ENCODE measurements around the gene MYL12A.

Gene MYL12A

DNA sequence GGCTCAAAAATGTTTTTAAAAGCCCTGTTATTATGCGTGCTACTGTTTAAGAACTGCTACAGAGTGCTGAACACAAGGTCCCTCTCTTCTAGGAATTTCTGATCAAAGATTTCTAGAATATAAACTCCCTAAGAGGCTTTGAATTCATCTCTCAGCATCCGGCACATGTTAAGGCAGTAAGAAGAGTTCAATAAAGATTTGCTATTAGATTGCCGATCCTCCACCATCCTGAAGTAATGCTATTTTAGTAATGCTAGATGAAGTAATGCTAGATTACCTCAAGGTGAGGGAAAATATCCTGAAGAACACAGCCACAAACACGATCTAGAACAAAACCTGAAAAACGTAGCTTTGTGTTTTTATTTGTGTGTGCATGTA is 13.4 kb downstream of the MYL12A start:
- Histone ChIP-seq H3K27ac (ENCODE audit: low read depth, low read length) (peak overlapping the region; percentile 95), H3K56ac (ENCODE audit: low read length) (peak overlapping the region; percentile 96), H3K4me1 (ENCODE audit: control insufficient read depth, low read depth, low read length) (peaks cover 11% of the 10 kb centered on the region), H2BK5ac (ENCODE audit: low read length) (no peak overlapping the region), H2AK5ac (ENCODE audit: low read length) (no peak overlapping the region), H3K18ac (ENCODE audit: low read length) (no peak overlapping the region), H3K4me3 (ENCODE audit: low read length) (peak overlapping the region; percentile 74), H3K79me1 (ENCODE audit: low read length) (peaks cover 2% of the 10 kb centered on the region), H3K9ac (ENCODE audit: low read length) (peak overlapping the region; percentile 94), H3K27me3 (ENCODE audit: insufficient read depth, low read length, poor library complexity) (no peaks in the 10 kb centered on the region), H2BK15ac (replicated peaks; ENCODE audit: low read depth) (no peak overlapping the region), H3K36me3 (ENCODE audit: control insufficient read depth, insufficient read depth, low read length) (no peaks in the 10 kb centered on the region), H4K5ac (ENCODE audit: low read length) (peak overlapping the region; percentile 26), H4K8ac (ENCODE audit: low read depth, low read length) (no peak overlapping the region), H3K23ac (ENCODE audit: low read length) (no peak overlapping the region), H3K4ac (ENCODE audit: low read depth, low read length) (no peak overlapping the region), H3K79me2 (ENCODE audit: control insufficient read depth, insufficient read depth, low read length) (peaks cover 35% of the 10 kb centered on the region), H2BK120ac (ENCODE audit: low read depth, low read length) (no peak overlapping the region), H3K4me2 (ENCODE audit: low read length) (peak overlapping the region; percentile 72)
- no CpG with 5 or more reads among the region's 5 CpGs for WGBS (ENCODE audit: extremely low coverage, insufficient coverage, low lambda C conversion rate)
- DNase-seq, result no peak

DNA sequence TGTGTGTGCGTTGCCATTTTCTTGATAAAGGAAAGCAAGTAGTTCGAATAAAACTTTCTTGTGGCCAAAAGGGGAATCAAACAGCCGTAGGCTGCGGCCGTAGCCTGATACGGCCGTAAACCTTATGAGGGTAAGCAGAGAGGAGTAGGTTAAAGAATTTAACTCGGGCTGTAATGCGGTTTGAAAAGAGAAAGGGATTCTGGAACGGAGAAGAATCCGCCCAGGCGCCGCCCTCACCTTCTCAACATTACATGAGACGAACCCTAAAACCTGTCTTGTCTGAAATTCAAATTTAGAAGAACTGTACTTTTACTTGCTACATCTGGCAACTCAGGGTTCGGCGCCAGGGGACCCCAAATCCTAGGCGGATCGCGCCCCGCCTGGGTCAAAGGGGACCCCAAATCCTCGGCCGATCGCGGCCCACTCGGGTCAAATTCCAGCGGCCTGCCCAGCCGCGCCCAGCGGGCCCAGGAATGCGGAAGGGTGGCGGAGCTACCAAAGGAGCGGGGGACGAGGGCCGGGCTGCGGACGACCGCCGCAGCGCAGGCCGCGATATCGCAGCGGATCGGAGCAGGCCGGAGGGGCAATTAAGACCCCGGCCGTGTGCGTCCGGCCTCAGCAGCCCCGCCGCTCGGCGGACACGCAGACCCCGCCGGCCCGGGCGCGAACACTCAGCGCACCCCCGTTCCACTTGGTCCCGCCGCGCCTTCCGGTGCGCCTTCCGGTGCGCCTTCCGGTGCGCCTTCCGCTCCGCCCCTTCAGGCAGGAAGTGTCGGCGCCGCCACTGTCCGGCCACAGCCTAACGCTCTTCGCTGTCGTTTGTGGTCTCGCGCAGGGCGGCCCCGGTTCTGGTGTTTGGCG is 14.0 kb downstream of the MYL12A start, which contains the start of gene MYL12B:
MYL12B (plus strand) TSS at position 761 of the 861 bp plus-strand sequence. CDS start 10,766 bp downstream, outside the sequence.
- peak within 1 kb of the TSS; percentile 94 for H3K4ac ChIP-seq (ENCODE audit: low read depth, low read length)
- peak; percentile 90 for DNase-seq
- WGBS (ENCODE audit: extremely low coverage, insufficient coverage, low lambda C conversion rate), result no CpG with 5 or more reads among the region's 84 CpGs

DNA sequence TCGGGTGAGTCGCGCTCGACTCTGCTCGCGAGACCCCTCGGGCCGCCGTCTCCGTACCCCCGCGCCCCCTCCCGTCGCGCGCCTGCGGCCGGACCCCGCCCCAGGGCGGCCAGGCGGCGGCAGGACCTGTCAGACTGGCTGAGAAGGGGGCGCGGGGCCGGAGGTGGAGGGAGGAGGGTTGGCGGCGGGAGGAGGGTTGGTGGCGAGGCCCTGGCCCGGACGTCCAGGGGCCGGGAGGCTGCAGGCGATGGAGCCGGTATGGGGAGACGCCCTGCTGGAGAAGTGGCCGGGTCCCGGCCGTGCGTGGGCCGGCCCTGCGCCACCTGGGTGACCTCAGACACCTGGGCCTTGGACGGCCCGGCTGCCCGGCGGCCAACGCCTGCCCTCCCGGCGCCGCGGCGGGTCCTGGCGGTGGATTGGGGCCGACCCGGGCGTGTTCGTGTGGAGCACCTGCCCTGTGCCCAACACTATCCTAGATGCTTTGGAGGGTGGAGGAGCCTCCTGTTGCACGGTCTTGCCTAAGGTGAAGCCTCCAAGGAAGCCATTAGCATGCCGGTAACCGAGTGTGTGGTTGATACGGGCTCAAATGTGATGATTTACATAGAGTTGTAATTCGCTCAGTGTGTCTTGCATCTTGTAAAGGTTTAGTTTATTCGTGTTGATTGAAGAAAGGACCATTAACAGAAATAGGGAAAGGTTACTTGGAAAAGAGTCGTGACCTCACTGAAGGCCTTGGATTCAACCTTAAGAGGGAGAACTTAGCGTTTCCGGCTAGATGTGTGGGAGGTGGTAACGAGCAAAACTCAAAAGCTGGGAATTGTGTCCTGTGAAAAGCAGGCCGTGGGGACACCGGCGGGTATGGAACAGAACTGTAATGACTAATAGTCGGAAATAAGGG is 14.9 kb downstream of the MYL12A start:
- Histone ChIP-seq H3K4ac (ENCODE audit: low read depth, low read length) (peak overlapping the region; percentile 7), H3K4me3 (ENCODE audit: low read length) (peak overlapping the region; percentile 83), H3K56ac (ENCODE audit: low read length) (peak overlapping the region; percentile 96), H3K79me1 (ENCODE audit: low read length) (peaks cover 2% of the 10 kb centered on the region), H2AK5ac (ENCODE audit: low read length) (no peak overlapping the region), H4K8ac (ENCODE audit: low read depth, low read length) (no peak overlapping the region), H3K9ac (ENCODE audit: low read length) (peak overlapping the region; percentile 94), H3K4me2 (ENCODE audit: low read length) (peak overlapping the region; percentile 84), H4K5ac (ENCODE audit: low read length) (no peak overlapping the region), H2BK15ac (replicated peaks; ENCODE audit: low read depth) (no peak overlapping the region), H3K27me3 (ENCODE audit: insufficient read depth, low read length, poor library complexity) (no peaks in the 10 kb centered on the region), H3K23ac (ENCODE audit: low read length) (peak overlapping the region; percentile 90), H2BK5ac (ENCODE audit: low read length) (no peak overlapping the region), H3K27ac (ENCODE audit: low read depth, low read length) (peak overlapping the region; percentile 95), H3K4me1 (ENCODE audit: control insufficient read depth, low read depth, low read length) (peaks cover 11% of the 10 kb centered on the region), H2BK120ac (ENCODE audit: low read depth, low read length) (no peak overlapping the region), H3K79me2 (ENCODE audit: control insufficient read depth, insufficient read depth, low read length) (peaks cover 49% of the 10 kb centered on the region), H3K36me3 (ENCODE audit: control insufficient read depth, insufficient read depth, low read length) (no peaks in the 10 kb centered on the region), H3K18ac (ENCODE audit: low read length) (peak overlapping the region; percentile 53)
- WGBS (ENCODE audit: extremely low coverage, insufficient coverage, low lambda C conversion rate), result no CpG with 5 or more reads among the region's 69 CpGs
- DNase-seq, result peak; percentile 43

More for the DNA sequence above, 14.0 kb downstream of the MYL12A start, which contains the start of gene MYL12B:
- peak within 1 kb of the TSS; percentile 96 for H3K56ac ChIP-seq (ENCODE audit: low read length)
- peaks cover 2% of the 10 kb centered on the region for H3K79me1 ChIP-seq (ENCODE audit: low read length)
- H4K8ac ChIP-seq (ENCODE audit: low read depth, low read length), result no peak within 1 kb of the TSS
- peaks cover 41% of the 10 kb centered on the region for H3K79me2 ChIP-seq (ENCODE audit: control insufficient read depth, insufficient read depth, low read length)
- H3K27me3 ChIP-seq (ENCODE audit: insufficient read depth, low read length, poor library complexity), result no peaks in the 10 kb centered on the region
- H3K4me1 ChIP-seq (ENCODE audit: control insufficient read depth, low read depth, low read length), result peaks cover 11% of the 10 kb centered on the region
- peak within 1 kb of the TSS; percentile 88 for H3K18ac ChIP-seq (ENCODE audit: low read length)
- no peak within 1 kb of the TSS for H2BK15ac ChIP-seq (replicated peaks; ENCODE audit: low read depth)
- peak within 1 kb of the TSS; percentile 26 for H4K5ac ChIP-seq (ENCODE audit: low read length)
- H2BK5ac ChIP-seq (ENCODE audit: low read length), result peak within 1 kb of the TSS; percentile 79
- peak within 1 kb of the TSS; percentile 90 for H3K23ac ChIP-seq (ENCODE audit: low read length)
- H2BK120ac ChIP-seq (ENCODE audit: low read depth, low read length), result peak within 1 kb of the TSS; percentile 95
- peak within 1 kb of the TSS; percentile 83 for H3K4me3 ChIP-seq (ENCODE audit: low read length)
- H3K27ac ChIP-seq (ENCODE audit: low read depth, low read length), result peak within 1 kb of the TSS; percentile 95
- H2AK5ac ChIP-seq (ENCODE audit: low read length), result no peak within 1 kb of the TSS
- peak within 1 kb of the TSS; percentile 94 for H3K9ac ChIP-seq (ENCODE audit: low read length)
- H3K4me2 ChIP-seq (ENCODE audit: low read length), result peak within 1 kb of the TSS; percentile 84
- no peaks in the 10 kb centered on the region for H3K36me3 ChIP-seq (ENCODE audit: control insufficient read depth, insufficient read depth, low read length)

DNA sequence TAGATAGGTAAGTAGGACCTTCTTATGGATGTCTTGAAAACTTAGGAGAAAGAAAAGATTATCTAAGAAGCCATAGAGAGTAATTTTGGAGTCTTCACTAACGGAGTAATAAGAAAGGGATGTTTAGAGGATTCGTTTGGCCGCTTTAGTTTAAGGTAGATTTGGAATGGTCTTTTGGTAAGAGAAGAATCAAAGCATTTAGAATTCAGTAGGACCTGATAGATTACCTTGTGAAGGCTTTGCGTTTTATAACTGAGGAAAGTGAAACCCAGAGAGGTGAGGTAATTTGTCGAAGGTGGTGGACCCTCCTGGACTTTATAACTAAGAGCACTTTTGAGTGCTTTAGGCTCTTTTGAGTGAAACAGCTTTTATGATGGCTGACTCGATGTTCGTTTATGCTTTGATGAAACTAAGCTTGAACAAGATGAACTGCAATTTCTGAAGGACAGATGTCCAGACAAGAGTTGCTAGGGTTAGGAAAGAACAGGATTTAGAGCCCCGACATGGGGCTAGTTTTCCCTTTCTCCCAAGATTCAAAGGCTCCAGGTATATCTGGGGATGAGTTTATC is 15.6 kb downstream of the MYL12A start:
- Histone ChIP-seq H3K9ac (ENCODE audit: low read length) (peak overlapping the region; percentile 94), H3K79me2 (ENCODE audit: control insufficient read depth, insufficient read depth, low read length) (peaks cover 55% of the 10 kb centered on the region), H3K4me2 (ENCODE audit: low read length) (peak overlapping the region; percentile 84), H2BK5ac (ENCODE audit: low read length) (no peak overlapping the region), H3K36me3 (ENCODE audit: control insufficient read depth, insufficient read depth, low read length) (no peaks in the 10 kb centered on the region), H2AK5ac (ENCODE audit: low read length) (no peak overlapping the region), H3K18ac (ENCODE audit: low read length) (no peak overlapping the region), H3K4me1 (ENCODE audit: control insufficient read depth, low read depth, low read length) (peaks cover 11% of the 10 kb centered on the region), H4K5ac (ENCODE audit: low read length) (no peak overlapping the region), H3K27ac (ENCODE audit: low read depth, low read length) (no peak overlapping the region), H3K4me3 (ENCODE audit: low read length) (peak overlapping the region; percentile 83), H3K79me1 (ENCODE audit: low read length) (peaks cover 2% of the 10 kb centered on the region), H3K56ac (ENCODE audit: low read length) (peak overlapping the region; percentile 96), H2BK15ac (replicated peaks; ENCODE audit: low read depth) (no peak overlapping the region), H4K8ac (ENCODE audit: low read depth, low read length) (no peak overlapping the region), H2BK120ac (ENCODE audit: low read depth, low read length) (no peak overlapping the region), H3K4ac (ENCODE audit: low read depth, low read length) (no peak overlapping the region), H3K23ac (ENCODE audit: low read length) (no peak overlapping the region), H3K27me3 (ENCODE audit: insufficient read depth, low read length, poor library complexity) (no peaks in the 10 kb centered on the region)
- DNase-seq, result no peak
- no CpG with 5 or more reads among the region's 8 CpGs for WGBS (ENCODE audit: extremely low coverage, insufficient coverage, low lambda C conversion rate)

DNA sequence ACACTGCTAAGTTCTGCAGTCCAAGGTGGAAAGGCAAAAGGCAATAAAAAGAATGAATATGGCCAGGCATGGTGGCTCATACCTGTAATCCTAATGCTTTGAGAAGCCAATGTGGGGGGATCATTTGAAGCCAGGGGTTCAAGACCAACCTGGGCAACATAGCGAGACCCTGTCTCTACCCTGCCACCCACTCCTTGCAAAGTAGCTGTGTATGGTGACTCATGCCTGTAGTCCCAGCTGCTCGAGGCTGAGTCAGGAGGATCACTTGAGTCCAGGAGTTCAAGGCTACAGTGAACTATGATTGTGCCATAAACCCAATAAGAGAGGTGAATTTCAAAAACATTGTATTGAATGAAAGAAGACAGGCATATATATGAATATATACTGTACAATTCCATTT is 16.8 kb downstream of the MYL12A start:
- no peak overlapping the region for H2BK120ac ChIP-seq (ENCODE audit: low read depth, low read length)
- H4K5ac ChIP-seq (ENCODE audit: low read length), result no peak overlapping the region
- H3K27ac ChIP-seq (ENCODE audit: low read depth, low read length), result no peak overlapping the region
- no peak overlapping the region for H2BK5ac ChIP-seq (ENCODE audit: low read length)
- H3K9ac ChIP-seq (ENCODE audit: low read length), result no peak overlapping the region
- H3K36me3 ChIP-seq (ENCODE audit: control insufficient read depth, insufficient read depth, low read length), result no peaks in the 10 kb centered on the region
- H3K79me1 ChIP-seq (ENCODE audit: low read length), result peaks cover 2% of the 10 kb centered on the region
- no peak overlapping the region for H3K56ac ChIP-seq (ENCODE audit: low read length)
- H3K4me1 ChIP-seq (ENCODE audit: control insufficient read depth, low read depth, low read length), result peaks cover 15% of the 10 kb centered on the region
- H2AK5ac ChIP-seq (ENCODE audit: low read length), result no peak overlapping the region
- H3K27me3 ChIP-seq (ENCODE audit: insufficient read depth, low read length, poor library complexity), result no peaks in the 10 kb centered on the region
- no peak overlapping the region for H3K4me3 ChIP-seq (ENCODE audit: low read length)
- H3K23ac ChIP-seq (ENCODE audit: low read length), result no peak overlapping the region
- H3K79me2 ChIP-seq (ENCODE audit: control insufficient read depth, insufficient read depth, low read length), result peaks cover 67% of the 10 kb centered on the region
- DNase-seq, result no peak
- no peak overlapping the region for H2BK15ac ChIP-seq (replicated peaks; ENCODE audit: low read depth)
- no peak overlapping the region for H3K4ac ChIP-seq (ENCODE audit: low read depth, low read length)
- no peak overlapping the region for H4K8ac ChIP-seq (ENCODE audit: low read depth, low read length)
- no CpG with 5 or more reads among the region's 2 CpGs for WGBS (ENCODE audit: extremely low coverage, insufficient coverage, low lambda C conversion rate)
- no peak overlapping the region for H3K18ac ChIP-seq (ENCODE audit: low read length)
- H3K4me2 ChIP-seq (ENCODE audit: low read length), result no peak overlapping the region
